Motor neuron (in vitro differentiated cells): Measurements from ENCODE around the gene EIF4EBP2. TPM values are rescaled to one million over a fixed set of nuclear protein-coding genes. Genes with fewer than 3 reads are reported as not detected.

Experiments used
- ATAC-seq, 8 experiments: fragments of 200-7000 bp; cut with Tn5 transposase; replicated peaks in 6 of 8; 2 replicates each; pipeline ENCODE4 v1.8.0; 2021; ENCODE audit warnings: mild to moderate bottlenecking in 8 of 8, moderate library complexity in 8 of 8
- H3K27ac ChIP-seq, 2 donors: fragments of 250-450 bp; sonication (Bioruptor Pico); 2 replicates each; pipeline ENCODE4 v1.9.0; 2021; ENCODE audit warnings: antibody characterized with exemption in 2 of 2, mild to moderate bottlenecking in 2 of 2, moderate library complexity in 1 of 2
- H3K4me1 ChIP-seq, 2 donors: fragments of 250-450 bp; sonication (Bioruptor Pico); replicated peaks in 1 of 2; 2 replicates each; pipeline ENCODE4 v1.6.1; 2021; ENCODE audit warnings: antibody characterized with exemption in 2 of 2, mild to moderate bottlenecking in 2 of 2, moderate library complexity in 1 of 2
- H3K4me3 ChIP-seq, 5 donors: fragments of 250-450 bp; sonication (Bioruptor Pico); 2 replicates each; pipeline ENCODE4 v1.9.0; 2021; ENCODE audit warnings: antibody characterized with exemption in 5 of 5, mild to moderate bottlenecking in 5 of 5, moderate library complexity in 4 of 5
- WGBS, 10 experiments: fragments of 450-650 bp; shearing (Covaris generic); methylation state at CpG; one replicate each; pipeline ENCODE4 v1.0.0; 2022; 5-methylcytosine and 5-hydroxymethylcytosine counted together
- in situ Hi-C, 9 experiments: fragments of 400-800 bp; cut with MboI; loops; one replicate each; pipeline ENCODE4 v1.15.0; 2021; ENCODE audit warnings: low sequenced_read_pairs in 9 of 9, low pct_unique_long_range_greater_than_20kb in 2 of 9; ENCODE audit not compliant: unreplicated experiment in 9 of 9
- total RNA-seq, 8 experiments: library from RNA; unstranded; fragments of 300-600 nt; gene quantifications; 2 replicates each; pipeline versions ENCODE4 v1.2.3 to v1.2.4, GENCODE V29; 2022

The EIF4EBP2 gene
- total RNA-seq, 8 experiments from 2014 or later = 34.3 to 80.5 (median 42.3) TPM

- 0 to 60% (median 16%) methylated on average over 1 to 5 of the region's 12 CpGs; no CpG with 5 or more reads in 6 of the 10 experiments for WGBS, 10 experiments
- Histone ChIP-seq H3K27ac (no peak overlapping the region), H3K4me1 (peaks cover 6 to 12% of the 10 kb centered on the region in 2 donors), H3K4me3 (no peak overlapping the region)
- in situ Hi-C loops = no loop called here
- ATAC-seq = peak in 1 of 8 experiments; percentile 6
These were observed 38.0 kb downstream of the EIF4EBP2 start for GRCh38 chr10:70441895-70442309.

- 17 to 100% (median 52%) methylated on average over 1 to 2 of the region's 6 CpGs for WGBS, 10 experiments
- in situ Hi-C loops = no loop called here
- Histone ChIP-seq H3K4me3 (no peak overlapping the region), H3K27ac (no peak overlapping the region), H3K4me1 (peaks cover 6 to 12% of the 10 kb centered on the region in 2 donors)
- no peak for ATAC-seq
These were observed 38.5 kb downstream of the EIF4EBP2 start for GRCh38 chr10:70442332-70442988.

- in situ Hi-C loops = no loop called here
- peak in 4 of 8 experiments; percentile 23 to 81 (median 60) for ATAC-seq
- Histone ChIP-seq H3K27ac (no peak overlapping the region), H3K4me3 (no peak overlapping the region), H3K4me1 (peaks cover 6 to 12% of the 10 kb centered on the region in 2 donors)
- WGBS, 10 experiments = 17 to 100% (median 50%) methylated on average over 1 to 2 of the region's 4 CpGs; no CpG with 5 or more reads in 5 of the 10 experiments
These were observed 40.8 kb downstream of the EIF4EBP2 start for GRCh38 chr10:70444744-70445143.

- ATAC-seq = peak in 4 of 8 experiments; percentile 35 to 65 (median 52)
- in situ Hi-C loops = no loop called here
- WGBS, 10 experiments = 32 to 90% (median 66%) methylated on average over 2 to 6 of the region's 8 CpGs; no CpG with 5 or more reads in 1 of the 10 experiments
- Histone ChIP-seq H3K27ac (no peak overlapping the region), H3K4me3 (no peak overlapping the region), H3K4me1 (peaks cover 0 to 6% of the 10 kb centered on the region in 2 donors)
These were observed 42.0 kb downstream of the EIF4EBP2 start for GRCh38 chr10:70445718-70446657.

- no peak for ATAC-seq
- no peak overlapping the region for H3K27ac ChIP-seq
- in situ Hi-C loops = no loop called here
- H3K4me3 ChIP-seq = no peak overlapping the region
- H3K4me1 ChIP-seq = peaks cover 0 to 2% of the 10 kb centered on the region in 2 donors
- 33 to 93% (median 86%) methylated on average over 1 to 2 of the region's 2 CpGs; no CpG with 5 or more reads in 5 of the 10 experiments for WGBS, 10 experiments
These were observed 44.3 kb downstream of the EIF4EBP2 start for GRCh38 chr10:70448236-70448635.

GRCh38 chr10:70455213-70455630 is 51.3 kb downstream of the EIF4EBP2 start:
- Histone ChIP-seq H3K27ac (no peak overlapping the region), H3K4me3 (no peak overlapping the region), H3K4me1 (peaks cover 6 to 12% of the 10 kb centered on the region in 2 donors)
- 20 to 89% (median 57%) methylated on average over 1 to 5 of the region's 6 CpGs; no CpG with 5 or more reads in 5 of the 10 experiments for WGBS, 10 experiments
- in situ Hi-C loops = no loop called here
- ATAC-seq = no peak

GRCh38 chr10:70456164-70456563 is 52.2 kb downstream of the EIF4EBP2 start:
- ATAC-seq = no peak
- 40 to 60% (median 53%) methylated on average over 1 to 3 of the region's 8 CpGs; no CpG with 5 or more reads in 6 of the 10 experiments for WGBS, 10 experiments
- no peak overlapping the region for H3K27ac ChIP-seq
- peaks cover 6 to 10% of the 10 kb centered on the region in 2 donors for H3K4me1 ChIP-seq
- in situ Hi-C loops = no loop called here
- no peak overlapping the region for H3K4me3 ChIP-seq

GRCh38 chr10:70457759-70458305 is 53.9 kb downstream of the EIF4EBP2 start:
- in situ Hi-C loops = no loop called here
- WGBS, 10 experiments = 50 to 95% (median 63%) methylated on average over 2 to 10 of the region's 17 CpGs; no CpG with 5 or more reads in 2 of the 10 experiments
- Histone ChIP-seq H3K27ac (no peak overlapping the region), H3K4me3 (no peak overlapping the region), H3K4me1 (peaks cover 6 to 10% of the 10 kb centered on the region in 2 donors)
- no peak for ATAC-seq

GRCh38 chr10:70458329-70459060 is 54.5 kb downstream of the EIF4EBP2 start:
- in situ Hi-C loops = no loop called here
- Histone ChIP-seq H3K4me3 (peak overlapping the region in 2 of 5 donors; percentile 2 to 7), H3K4me1 (peaks cover 6 to 10% of the 10 kb centered on the region in 2 donors), H3K27ac (no peak overlapping the region)
- WGBS, 10 experiments = 20% methylated on average over 5 of the region's 62 CpGs; no CpG with 5 or more reads in 9 of the 10 experiments
- ATAC-seq = peak; percentile 78 to 91 (median 89)

- WGBS, 10 experiments = 0 to 84% (median 33%) methylated on average over 1 to 9 of the region's 19 CpGs; no CpG with 5 or more reads in 4 of the 10 experiments
- Histone ChIP-seq H3K4me1 (peaks cover 6 to 10% of the 10 kb centered on the region in 2 donors), H3K27ac (no peak overlapping the region), H3K4me3 (no peak overlapping the region)
- ATAC-seq = no peak
- in situ Hi-C loops = no loop called here
These were observed 55.3 kb downstream of the EIF4EBP2 start for GRCh38 chr10:70459061-70459773.

GRCh38 chr10:70459774-70460490 is 56.0 kb downstream of the EIF4EBP2 start:
- Histone ChIP-seq H3K4me1 (peaks cover 6 to 10% of the 10 kb centered on the region in 2 donors), H3K4me3 (no peak overlapping the region), H3K27ac (no peak overlapping the region)
- in situ Hi-C loops = loop anchor here in 1 of 9 experiments (10.0 kb wide), 1 partner anchor 75 kb away; no protein-coding TSS in a partner anchor
- 39 to 100% (median 71%) methylated on average over 2 to 8 of the region's 29 CpGs; no CpG with 5 or more reads in 3 of the 10 experiments for WGBS, 10 experiments
- ATAC-seq = no peak
